HL-60 (cell line): ENCODE measurements around the gene MMP2.

Experiments used
- DNase-seq, 2 experiments: peaks; one replicate each; pipeline ENCODE4 v3.0.0-alpha.2; 2010 to 2020; ENCODE audit warnings: low read depth in 1 of 2, low spot score in 1 of 2
- H3K27ac ChIP-seq: fragments of 250-450 bp; sonication (Bioruptor Pico); replicated peaks from 2 replicates; pipeline ENCODE4 v1.5.1; 2020; ENCODE audit warnings: mild to moderate bottlenecking, moderate library complexity
- H3K27me3 ChIP-seq: fragments of 250-450 bp; sonication (Bioruptor Pico); 2 replicates; pipeline ENCODE4 v1.5.1; 2021; ENCODE audit warnings: mild to moderate bottlenecking, moderate library complexity; ENCODE audit not compliant: insufficient read depth, poor library complexity, severe bottlenecking
- H3K4me3 ChIP-seq: replicated peaks from 2 replicates; pipeline ENCODE4 v1.5.1; 2011; ENCODE audit warnings: mild to moderate bottlenecking, control low read depth, low read length; ENCODE audit not compliant: insufficient read depth
- CTCF ChIP-seq: IDR thresholded peaks from one replicate; pipeline ENCODE4 v1.5.1; 2011; ENCODE audit warnings: low read length, control low read depth, inconsistent platforms; ENCODE audit not compliant: insufficient read depth
- GABPA ChIP-seq: IDR thresholded peaks from 2 replicates; pipeline ENCODE4 v1.6.1; 2012; ENCODE audit warnings: low read depth
- POLR2AphosphoS5 ChIP-seq: IDR thresholded peaks from 2 replicates; pipeline ENCODE4 v1.6.1; 2012; ENCODE audit warnings: low read depth
- REST ChIP-seq: IDR thresholded peaks from 2 replicates; pipeline ENCODE4 v1.6.1; 2012; ENCODE audit warnings: low read depth; ENCODE audit not compliant: insufficient replicate concordance
- SPI1 ChIP-seq: IDR thresholded peaks from 2 replicates; pipeline ENCODE4 v1.6.1; 2012; ENCODE audit warnings: low read depth, mild to moderate bottlenecking, borderline replicate concordance

The MMP2 gene

GRCh38 chr16:55527885-55528284, 48.9 kb downstream of the MMP2 start:
- Histone ChIP-seq H3K27ac (no peak overlapping the region), H3K4me3 (no peak overlapping the region), H3K27me3 (no peaks in the 10 kb centered on the region)
- no peak for TF ChIP-seq REST
- TF ChIP-seq CTCF: no peak
- no peak for TF ChIP-seq GABPA
- no peak for TF ChIP-seq POLR2AphosphoS5
- no peak for TF ChIP-seq SPI1
- no peak for DNase-seq

GRCh38 chr16:55529018-55529417, 50.0 kb downstream of the MMP2 start:
- Histone ChIP-seq H3K4me3 (no peak overlapping the region), H3K27me3 (no peaks in the 10 kb centered on the region), H3K27ac (no peak overlapping the region)
- no peak for DNase-seq
- TF ChIP-seq REST: no peak
- TF ChIP-seq SPI1: no peak
- TF ChIP-seq POLR2AphosphoS5: no peak
- TF ChIP-seq GABPA: no peak
- TF ChIP-seq CTCF: no peak

GRCh38 chr16:55530316-55530856, 51.4 kb downstream of the MMP2 start:
- TF ChIP-seq SPI1 (no peak), REST (no peak), CTCF (no peak), POLR2AphosphoS5 (no peak), GABPA (no peak)
- Histone ChIP-seq H3K4me3 (no peak overlapping the region), H3K27ac (no peak overlapping the region), H3K27me3 (no peaks in the 10 kb centered on the region)
- no peak for DNase-seq
